Upper lobe of left lung (tissue), 6 donors: ENCODE measurements around the gene LCP1. TPM values are rescaled to one million over a fixed set of nuclear protein-coding genes. Genes with fewer than 3 reads are reported as not detected.
A peak's percentile ranks its signal among the peaks of the same experiment; 100 is the strongest.

Experiments used
- ATAC-seq, 2 donors: fragments of 200-7000 bp; cut with Tn5 transposase; one replicate each; pipeline ENCODE4 v1.9.1; 2022; ENCODE audit warnings: mild to moderate bottlenecking in 2 of 2, moderate library complexity in 2 of 2; ENCODE audit not compliant: low FRiP score in 2 of 2
- DNase-seq, 2 donors: peaks; one replicate each; pipeline ENCODE4 v3.0.0-alpha.2; 2019 to 2020
- H3K27ac ChIP-seq, 4 donors: fragments of 200-600 bp; sonication (generic); one replicate each; pipeline ENCODE4 v1.5.1; 2016 to 2019
- H3K27me3 ChIP-seq, 4 donors: fragments of 200-600 bp; sonication (generic); one replicate each; pipeline ENCODE4 v1.5.1; 2017 to 2019
- H3K36me3 ChIP-seq, 4 donors: fragments of 200-600 bp; sonication (generic); one replicate each; pipeline ENCODE4 v1.5.1; 2016 to 2019
- H3K4me1 ChIP-seq, 4 donors: fragments of 200-600 bp; sonication (generic); one replicate each; pipeline ENCODE4 v1.5.1; 2018 to 2019
- H3K4me3 ChIP-seq, 4 donors: fragments of 200-600 bp; sonication (generic); one replicate each; pipeline ENCODE4 v1.5.1; 2017 to 2019; ENCODE audit warnings: mild to moderate bottlenecking in 2 of 4, moderate library complexity in 1 of 4
- H3K9me3 ChIP-seq, 4 donors: fragments of 200-600 bp; sonication (generic); one replicate each; pipeline ENCODE4 v1.5.1; 2018 to 2019
- EP300 ChIP-seq, 4 donors: sonication (generic); formaldehyde crosslinking; IDR thresholded peaks; one replicate each; pipeline ENCODE4 v1.5.1; 2017; ENCODE audit warnings: antibody characterized with exemption in 4 of 4, control low read depth in 2 of 4
- POLR2A ChIP-seq, 4 donors: fragments of 450-650 bp; IDR thresholded peaks; one replicate each; pipeline ENCODE4 v1.5.1; 2016 to 2017; ENCODE audit warnings: antibody characterized with exemption in 4 of 4, mild to moderate bottlenecking in 2 of 4
- POLR2AphosphoS5 ChIP-seq, 2 donors: sonication (generic); formaldehyde crosslinking; IDR thresholded peaks; one replicate each; pipeline ENCODE4 v1.5.1; 2017; ENCODE audit warnings: antibody characterized with exemption in 2 of 2
- WGBS, 2 donors: methylation state at CpG; one replicate each; pipeline ENCODE4 v1.1.5; 2017 to 2018; 5-methylcytosine and 5-hydroxymethylcytosine counted together
- total RNA-seq, 6 donors: library from RNA; depleted of rRNA in 4 of 6; stranded (reverse); fragments of >200 nt in 4 of 6; gene quantifications; one replicate each; pipeline versions ENCODE4 v1.1.0 to v1.2.1, GENCODE V29; 2016 to 2021
- TF ChIP-seq, protein P1 (sequence below), 6 experiments: fragments of 450-650 bp in 4 of 6; fragments of 200-600 bp in 2 of 6; sonication (generic) in 2 of 6; IDR thresholded peaks; one replicate each; pipeline ENCODE4 v1.5.1; 2016 to 2019; ENCODE audit warnings: antibody characterized with exemption in 6 of 6
- donor health status: DM: no; HTN: no; CAD: no; lungs with moderate emphysema.
- donor health status: DM: no; HTN: yes; CAD: no; lungs with severe emphysema.

The LCP1 gene
- total RNA-seq, 6 donors from 2014 or later = 72.3 to 331 (median 129) TPM

- peak overlapping the region in 3 of 4 donors; percentile 11 to 46 (median 34) for H3K4me3 ChIP-seq
- no peaks in the 10 kb centered on the region for H3K9me3 ChIP-seq
- DNase-seq (no peak), ATAC-seq (no peak)
- H3K36me3 ChIP-seq = no peaks in the 10 kb centered on the region
- no peaks in the 10 kb centered on the region for H3K27me3 ChIP-seq
- peak overlapping the region; percentile 18 to 84 (median 76) for H3K27ac ChIP-seq
- TF ChIP-seq POLR2AphosphoS5 (IDR thresholded peaks at IDR 0.05) (no peak), POLR2A (IDR thresholded peaks at IDR 0.05) (no peak), EP300 (IDR thresholded peaks at IDR 0.05) (no peak)
- TF ChIP-seq, protein P1, sequence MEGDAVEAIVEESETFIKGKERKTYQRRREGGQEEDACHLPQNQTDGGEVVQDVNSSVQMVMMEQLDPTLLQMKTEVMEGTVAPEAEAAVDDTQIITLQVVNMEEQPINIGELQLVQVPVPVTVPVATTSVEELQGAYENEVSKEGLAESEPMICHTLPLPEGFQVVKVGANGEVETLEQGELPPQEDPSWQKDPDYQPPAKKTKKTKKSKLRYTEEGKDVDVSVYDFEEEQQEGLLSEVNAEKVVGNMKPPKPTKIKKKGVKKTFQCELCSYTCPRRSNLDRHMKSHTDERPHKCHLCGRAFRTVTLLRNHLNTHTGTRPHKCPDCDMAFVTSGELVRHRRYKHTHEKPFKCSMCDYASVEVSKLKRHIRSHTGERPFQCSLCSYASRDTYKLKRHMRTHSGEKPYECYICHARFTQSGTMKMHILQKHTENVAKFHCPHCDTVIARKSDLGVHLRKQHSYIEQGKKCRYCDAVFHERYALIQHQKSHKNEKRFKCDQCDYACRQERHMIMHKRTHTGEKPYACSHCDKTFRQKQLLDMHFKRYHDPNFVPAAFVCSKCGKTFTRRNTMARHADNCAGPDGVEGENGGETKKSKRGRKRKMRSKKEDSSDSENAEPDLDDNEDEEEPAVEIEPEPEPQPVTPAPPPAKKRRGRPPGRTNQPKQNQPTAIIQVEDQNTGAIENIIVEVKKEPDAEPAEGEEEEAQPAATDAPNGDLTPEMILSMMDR (IDR thresholded peaks at IDR 0.05) = no peak
- H3K4me1 ChIP-seq = peaks cover 0 to 14% (median 2%) of the 10 kb centered on the region in 4 donors
Observed at GRCh38 chr13:46178821-46179220, 3.2 kb downstream of the LCP1 start.

GRCh38 chr13:46178143-46178542 is 3.8 kb downstream of the LCP1 start:
- 52 to 61% methylated on average over 5 of the region's 5 CpGs for WGBS, 2 donors
- DNase-seq (no peak), ATAC-seq (peak in 1 of 2 donors; percentile 32)
- Histone ChIP-seq H3K27ac (peak overlapping the region; percentile 79 to 85 (median 82)), H3K27me3 (no peaks in the 10 kb centered on the region), H3K36me3 (no peaks in the 10 kb centered on the region), H3K4me3 (peak overlapping the region in 2 of 4 donors; percentile 18 to 46), H3K9me3 (no peaks in the 10 kb centered on the region), H3K4me1 (peaks cover 0 to 13% (median 1%) of the 10 kb centered on the region in 4 donors)
- TF ChIP-seq POLR2A (IDR thresholded peaks at IDR 0.05) (peak in 1 of 4 donors; percentile 40), POLR2AphosphoS5 (IDR thresholded peaks at IDR 0.05) (peak; percentile 22 to 36), EP300 (IDR thresholded peaks at IDR 0.05) (peak in 1 of 4 donors; percentile 38)
- TF ChIP-seq, protein P1 (IDR thresholded peaks at IDR 0.05) = no peak

GRCh38 chr13:46176756-46177155 is 5.2 kb downstream of the LCP1 start:
- peak overlapping the region; percentile 79 to 85 (median 82) for H3K27ac ChIP-seq
- no peaks in the 10 kb centered on the region for H3K36me3 ChIP-seq
- peak in 1 of 4 donors; percentile 40 for TF ChIP-seq POLR2A (IDR thresholded peaks at IDR 0.05)
- TF ChIP-seq, protein P1 (IDR thresholded peaks at IDR 0.05) = no peak
- no peak for TF ChIP-seq EP300 (IDR thresholded peaks at IDR 0.05)
- no peak for TF ChIP-seq POLR2AphosphoS5 (IDR thresholded peaks at IDR 0.05)
- peak; percentile 74 for ATAC-seq
- H3K27me3 ChIP-seq = no peaks in the 10 kb centered on the region
- DNase-seq = peak in 1 of 2 donors; percentile 60
- no peaks in the 10 kb centered on the region for H3K9me3 ChIP-seq
- WGBS, 2 donors = 31 to 47% methylated on average over 3 of the region's 3 CpGs
- peak overlapping the region in 1 of 4 donors; percentile 46 for H3K4me3 ChIP-seq
- H3K4me1 ChIP-seq = peaks cover 0 to 12% (median 6%) of the 10 kb centered on the region in 4 donors

DNA sequence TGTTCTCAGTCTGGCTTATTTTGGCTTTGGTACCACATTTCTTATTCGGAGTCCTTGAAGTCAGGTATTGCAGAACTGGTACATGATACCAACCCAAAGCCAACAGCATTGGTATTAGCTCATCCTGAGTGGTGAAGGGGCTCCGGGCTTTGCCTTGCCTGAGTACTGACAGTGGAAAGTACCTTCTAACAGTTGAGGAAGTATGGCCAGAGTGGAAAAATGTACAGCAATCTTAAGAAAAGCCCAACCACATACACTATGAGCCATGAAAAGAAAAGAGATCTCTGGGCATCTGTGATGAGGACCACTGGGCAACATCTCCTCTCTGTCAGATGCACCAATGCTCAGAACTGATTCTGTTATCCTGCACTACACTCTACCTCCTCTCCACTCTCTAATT is 8.3 kb downstream of the LCP1 start:
- WGBS, 2 donors = 60 to 76% methylated on average over 2 of the region's 2 CpGs
- TF ChIP-seq, protein P1 (IDR thresholded peaks at IDR 0.05) = no peak
- no peak for TF ChIP-seq EP300 (IDR thresholded peaks at IDR 0.05)
- TF ChIP-seq POLR2A (IDR thresholded peaks at IDR 0.05) = no peak
- TF ChIP-seq POLR2AphosphoS5 (IDR thresholded peaks at IDR 0.05) = no peak
- H3K9me3 ChIP-seq = no peaks in the 10 kb centered on the region
- H3K27ac ChIP-seq = peak overlapping the region; percentile 10 to 65 (median 40)
- H3K36me3 ChIP-seq = no peaks in the 10 kb centered on the region
- DNase-seq (no peak), ATAC-seq (no peak)
- no peaks in the 10 kb centered on the region for H3K27me3 ChIP-seq
- H3K4me1 ChIP-seq = peaks cover 7 to 31% (median 25%) of the 10 kb centered on the region in 4 donors
- no peak overlapping the region for H3K4me3 ChIP-seq

DNA sequence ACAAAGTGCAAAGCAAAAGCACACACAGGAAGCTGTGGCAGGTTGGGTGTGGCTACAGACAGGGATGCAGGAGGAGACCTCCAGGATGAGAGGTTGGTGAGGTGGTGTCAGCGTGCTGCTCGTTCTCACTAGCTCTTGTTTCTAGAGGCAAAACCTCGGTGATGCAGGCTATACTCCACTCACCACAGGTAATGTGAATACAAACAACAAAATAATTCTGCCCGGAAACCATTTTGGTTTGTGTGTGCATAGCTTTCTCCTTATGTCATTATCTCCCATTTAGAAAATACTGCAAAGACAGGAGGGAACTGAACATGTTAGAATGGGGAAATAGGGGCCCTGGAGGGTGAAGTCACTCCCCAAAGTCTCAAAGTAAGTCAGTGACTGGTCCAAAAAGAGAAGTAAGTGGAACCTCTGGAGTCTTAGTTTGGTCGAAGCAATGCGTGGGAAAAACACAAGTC is 9.4 kb downstream of the LCP1 start:
- peak overlapping the region; percentile 54 to 74 (median 62) for H3K27ac ChIP-seq
- no peaks in the 10 kb centered on the region for H3K27me3 ChIP-seq
- WGBS, 2 donors = 52 to 70% methylated on average over 6 of the region's 6 CpGs
- ATAC-seq (peak; percentile 31 to 61), DNase-seq (peak in 1 of 2 donors; percentile 41)
- no peak overlapping the region for H3K4me3 ChIP-seq
- peaks cover 7 to 40% (median 32%) of the 10 kb centered on the region in 4 donors for H3K4me1 ChIP-seq
- TF ChIP-seq EP300 (IDR thresholded peaks at IDR 0.05) (no peak), POLR2AphosphoS5 (IDR thresholded peaks at IDR 0.05) (peak; percentile 7), POLR2A (IDR thresholded peaks at IDR 0.05) (no peak)
- TF ChIP-seq, protein P1 (IDR thresholded peaks at IDR 0.05) = no peak
- H3K9me3 ChIP-seq = no peaks in the 10 kb centered on the region
- no peaks in the 10 kb centered on the region for H3K36me3 ChIP-seq
